ENCODE measurements around the gene SMC3.
A peak's percentile ranks its signal among the peaks of the same experiment; 100 is the strongest.
"Not testable (repeated sequence)": the region's sequence is repeated elsewhere in the genome, so short reads cannot be mapped to it uniquely, and the experiment has no call there.

The SMC3 gene

DNA sequence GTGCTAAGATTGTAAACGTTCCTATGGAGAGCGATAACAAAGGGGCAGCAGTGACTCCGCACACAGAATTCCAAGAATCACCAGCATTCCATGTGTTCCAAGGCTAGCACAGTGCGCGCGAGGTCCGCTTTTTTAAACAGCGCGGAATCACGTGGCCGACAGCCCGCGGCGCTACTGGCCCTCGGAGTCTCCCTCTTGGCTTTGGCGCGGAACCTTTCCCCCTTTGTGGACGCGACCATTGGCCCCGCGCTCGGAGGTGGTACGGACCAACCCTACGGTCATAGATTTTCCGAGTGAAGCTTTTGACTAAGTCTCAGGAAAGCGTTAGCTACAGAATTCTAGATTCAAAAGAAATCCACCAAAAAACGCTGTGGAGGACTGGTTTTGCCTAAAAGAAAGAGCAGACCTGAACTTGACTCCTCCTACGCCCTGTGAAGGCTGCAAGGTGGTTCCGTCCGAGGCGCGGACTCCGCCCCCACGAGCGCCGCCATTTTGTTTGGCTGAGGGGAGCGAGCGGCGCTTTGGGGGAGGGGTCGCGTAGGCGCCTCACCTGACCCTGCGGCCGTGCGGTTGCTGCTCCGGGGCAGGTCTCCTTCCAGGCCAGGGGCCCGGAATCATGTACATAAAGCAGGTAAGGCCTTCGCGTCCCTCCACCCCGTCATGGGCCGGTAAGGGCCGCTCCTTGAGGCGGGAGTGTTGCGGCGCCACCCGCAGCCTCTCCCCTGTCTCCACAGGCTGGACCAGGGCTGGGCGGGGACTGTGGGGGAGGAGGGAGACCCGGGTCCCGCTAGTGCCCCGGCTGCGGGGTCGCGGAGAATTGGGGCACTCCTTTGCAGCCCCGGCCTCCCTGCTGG, at the start of gene SMC3:
Gene SMC3, plus strand, starts transcription at position 495 of the 854 bp plus-strand sequence. Its CDS starts 122 bp downstream, at position 617.
- peak; percentile 59 to 99 (median 93) for DNase-seq

DNA sequence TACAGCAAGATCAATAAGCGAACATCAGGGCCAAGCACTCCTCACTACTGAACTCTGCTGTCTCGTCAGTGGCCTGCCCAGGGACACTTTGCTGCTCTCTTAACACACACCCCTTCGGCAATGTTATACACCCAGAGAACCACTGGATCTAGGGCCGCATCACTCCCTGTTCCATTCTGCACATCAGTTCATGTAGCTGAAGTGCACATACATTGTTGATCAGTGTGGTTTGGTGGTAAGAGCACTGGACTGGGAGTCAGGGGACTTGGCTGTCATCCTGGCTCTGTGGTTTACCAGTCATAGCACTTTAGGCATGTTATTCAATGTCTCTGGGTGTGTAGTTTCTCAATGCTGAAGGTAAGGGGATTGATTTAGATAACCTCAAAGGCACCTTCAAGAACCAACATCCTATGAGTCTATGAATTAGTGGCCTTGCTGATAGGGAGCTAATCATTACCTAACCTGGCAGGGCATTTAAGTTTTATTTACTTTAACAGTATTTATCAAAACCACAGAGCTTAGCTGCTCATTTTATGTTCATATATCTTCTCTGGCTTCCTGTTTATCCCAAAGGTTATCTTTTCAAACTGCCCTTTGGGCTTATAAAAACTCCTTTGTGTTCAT, 45.0 kb upstream of the SMC3 start:
- DNase-seq: no peak

DNA sequence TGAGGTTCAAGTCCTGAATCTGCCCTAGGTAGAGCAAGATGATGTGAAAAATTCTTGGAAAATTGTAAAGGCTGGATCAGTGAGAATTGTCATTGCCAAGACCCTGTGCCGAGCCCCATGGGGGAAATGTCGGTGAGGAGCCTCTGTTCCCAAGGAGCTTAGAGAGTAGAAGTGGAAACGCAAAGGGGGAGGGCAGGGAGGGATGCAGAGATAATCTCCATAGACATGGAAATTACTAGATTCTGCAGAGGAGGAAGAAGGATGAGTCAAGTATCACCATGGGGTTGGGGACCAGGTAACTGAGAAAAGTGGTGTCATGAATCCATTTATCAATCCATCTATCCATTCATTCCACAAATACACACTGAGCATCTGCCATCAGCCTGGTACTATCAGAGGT, 43.8 kb upstream of the SMC3 start:
- DNase-seq: no peak

- DNase-seq: no peak
Measured at GRCh38 chr10:110524179-110524858, 43.2 kb upstream of the SMC3 start.

DNA sequence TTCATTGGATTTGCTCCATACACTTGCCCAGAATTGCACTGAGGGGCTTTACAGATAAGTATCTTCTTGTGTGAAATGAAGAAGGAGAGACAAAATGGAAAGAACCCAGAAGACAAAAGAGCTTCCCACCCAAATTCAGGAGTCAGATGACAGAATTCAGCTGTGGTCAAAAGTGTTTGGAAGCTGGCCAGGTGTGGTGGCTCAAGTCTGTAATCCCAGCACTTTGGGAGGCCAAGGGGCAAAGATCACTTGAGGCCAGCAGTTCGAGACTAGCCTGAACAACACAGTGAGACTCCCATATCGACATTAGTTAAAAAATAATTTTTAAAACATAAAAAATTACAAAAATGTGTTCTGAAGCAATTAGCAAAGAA, 42.6 kb upstream of the SMC3 start:
- no peak for DNase-seq

GRCh38 chr10:110525349-110526260, 41.9 kb upstream of the SMC3 start:
- DNase-seq: no peak

DNA sequence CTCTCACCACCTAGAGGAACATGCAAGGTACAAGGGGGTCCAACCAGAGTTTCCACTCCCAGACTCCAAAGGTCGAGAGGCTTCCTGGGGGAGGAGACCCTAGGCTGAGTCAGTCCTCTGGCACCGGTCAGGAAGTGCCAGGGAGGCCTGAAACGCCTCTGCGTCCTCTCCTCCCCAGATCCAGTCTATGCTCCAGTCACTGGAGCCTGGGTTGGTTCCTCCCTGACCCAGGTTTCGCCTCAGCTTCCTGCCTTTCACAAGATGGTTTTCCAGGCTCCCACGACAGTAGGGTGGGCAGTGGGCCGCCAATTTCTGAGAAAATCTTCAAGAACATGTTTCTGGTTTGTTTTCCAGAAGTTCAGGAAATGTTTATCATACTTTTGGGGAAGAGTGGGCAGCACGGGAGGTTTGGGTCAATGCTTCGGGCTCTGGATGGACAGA, 39.7 kb upstream of the SMC3 start:
- no peak for DNase-seq

GRCh38 chr10:110528224-110528996, 39.1 kb upstream of the SMC3 start:
- DNase-seq: no peak

DNA sequence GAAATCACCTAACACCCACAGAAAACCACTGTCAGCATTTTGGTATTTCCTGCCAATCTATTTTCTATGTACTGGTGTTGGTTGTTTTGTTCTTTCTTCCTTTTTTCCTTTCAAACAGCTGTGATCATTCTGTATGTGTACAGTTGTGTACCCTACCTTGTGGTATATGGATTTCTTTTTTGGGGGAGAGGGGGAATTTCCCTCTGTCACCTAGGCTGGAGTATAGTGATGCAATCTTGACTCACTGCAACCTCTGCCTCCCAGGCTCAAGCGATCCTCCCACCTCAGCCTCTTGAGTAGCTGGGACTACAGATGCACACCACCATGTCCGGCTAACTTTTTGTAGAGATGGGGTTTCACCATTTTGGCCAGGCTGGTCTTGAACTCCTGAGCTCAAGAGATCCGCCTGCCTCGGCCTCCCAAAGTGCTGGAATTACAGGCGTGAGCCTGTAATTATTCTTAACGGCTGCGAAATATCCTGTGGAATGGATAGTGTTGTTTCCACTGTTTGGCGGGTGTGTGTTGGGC, 38.4 kb upstream of the SMC3 start:
- not testable (repeated sequence) for DNase-seq

- DNase-seq: no peak
Measured at GRCh38 chr10:110529596-110530011, 37.9 kb upstream of the SMC3 start.

DNA sequence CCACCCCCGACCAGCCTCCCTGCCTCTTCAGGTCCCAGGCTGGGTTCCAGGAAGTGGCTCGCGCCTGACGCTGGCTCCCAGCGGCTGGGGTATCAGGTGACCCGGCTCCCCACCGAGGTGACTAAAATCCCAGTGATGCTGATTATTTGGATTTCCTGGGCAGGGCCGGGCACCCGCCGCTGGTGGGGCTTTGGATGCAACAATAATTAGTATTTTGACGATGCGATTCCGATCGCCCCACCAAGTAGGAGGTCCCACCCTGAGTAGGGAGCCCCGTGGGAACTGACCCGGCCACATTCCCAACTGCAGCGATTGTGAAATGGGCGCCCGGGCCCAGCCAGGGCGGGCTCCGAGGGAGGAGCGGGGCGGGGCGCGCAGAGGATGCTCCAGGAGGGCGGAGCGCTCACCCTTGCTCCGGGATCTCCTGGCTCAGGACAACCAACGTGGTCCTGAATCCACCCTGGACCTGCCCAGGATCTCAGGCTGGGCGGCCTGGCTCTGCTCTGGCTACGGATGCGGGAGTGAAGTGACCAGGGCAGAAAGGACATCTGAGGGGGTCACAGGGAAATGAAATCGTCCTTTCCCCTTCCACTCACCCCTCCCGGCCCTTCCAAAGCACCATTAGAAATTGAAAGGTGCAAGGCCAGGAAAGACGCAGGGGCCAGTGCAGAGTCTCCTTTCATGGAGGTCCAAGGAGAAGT, 37.2 kb upstream of the SMC3 start:
- DNase-seq: peak in 1 of 14 donors; percentile 57

GRCh38 chr10:110531687-110532086, 35.8 kb upstream of the SMC3 start:
- DNase-seq: no peak

DNA sequence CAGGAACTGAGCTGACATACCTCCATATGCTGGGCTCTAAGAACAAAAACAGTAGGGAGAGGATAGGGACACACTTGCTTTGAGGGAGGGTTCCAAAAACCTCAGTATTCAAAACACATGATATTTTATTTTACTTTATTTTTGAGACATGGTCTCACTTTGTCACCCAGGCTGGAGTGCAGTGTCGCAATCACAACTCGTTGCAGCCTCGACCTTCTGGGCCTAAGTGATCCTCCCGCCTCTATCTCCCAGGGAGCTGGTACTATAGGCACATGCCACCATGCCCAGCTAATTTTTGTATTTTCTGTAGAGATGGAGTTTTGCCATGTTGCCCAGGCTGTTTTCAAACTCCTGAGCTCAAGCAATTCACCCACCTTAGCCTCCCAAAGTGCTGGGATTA, 34.9 kb upstream of the SMC3 start:
- not testable (repeated sequence) for DNase-seq

- no peak for DNase-seq
Measured at GRCh38 chr10:110533149-110533548, 34.3 kb upstream of the SMC3 start.

GRCh38 chr10:110534571-110534970, 32.9 kb upstream of the SMC3 start:
- DNase-seq: no peak

DNA sequence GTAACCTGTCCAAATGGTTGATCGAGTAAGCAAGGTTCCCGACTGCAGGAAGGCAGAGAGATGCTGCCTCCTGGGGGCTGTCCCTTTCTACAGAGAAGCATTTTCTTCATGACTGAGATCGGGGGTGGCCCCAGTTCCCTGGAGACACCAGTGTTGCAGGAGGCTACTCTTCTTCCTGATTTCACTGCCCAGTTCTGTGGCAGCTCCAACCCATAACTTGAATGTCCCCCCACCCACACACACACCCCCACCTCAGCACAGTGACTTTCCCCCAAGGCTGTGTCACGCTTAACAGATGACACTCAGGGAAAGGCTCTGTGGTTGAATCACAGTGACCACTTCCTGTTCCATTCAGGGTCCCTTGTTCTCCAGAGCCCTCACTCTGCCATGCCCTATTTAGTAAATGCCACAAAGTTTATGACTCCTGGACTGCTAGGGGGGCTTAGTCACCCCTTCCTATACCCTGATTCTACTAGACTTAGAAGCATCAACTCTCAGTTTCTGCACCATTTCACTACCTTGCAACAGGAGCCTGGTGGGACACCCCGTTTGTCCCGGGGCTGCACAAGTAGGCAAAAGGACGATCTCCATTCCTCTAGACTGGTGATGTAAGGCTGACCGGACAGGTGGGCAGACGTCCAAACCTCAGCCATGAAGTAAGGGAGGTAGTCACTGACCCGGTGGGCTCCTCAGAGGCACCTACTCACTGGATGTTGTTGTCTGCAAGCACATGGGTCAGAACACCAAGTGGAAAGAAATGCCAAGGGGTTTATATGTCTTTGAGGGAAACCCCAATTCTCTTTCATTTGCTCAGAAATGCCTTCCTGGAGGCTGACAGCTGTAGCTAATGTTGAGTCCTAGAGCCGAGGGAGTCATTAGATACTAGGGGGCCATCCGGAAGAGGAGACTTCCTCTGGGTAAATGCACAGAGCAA, 31.3 kb upstream of the SMC3 start:
- peak in 1 of 14 donors; percentile 9 for DNase-seq

GRCh38 chr10:110539091-110539490, 28.4 kb upstream of the SMC3 start:
- DNase-seq: no peak

- DNase-seq: no peak
Measured at GRCh38 chr10:110540031-110540430, 27.5 kb upstream of the SMC3 start.

DNA sequence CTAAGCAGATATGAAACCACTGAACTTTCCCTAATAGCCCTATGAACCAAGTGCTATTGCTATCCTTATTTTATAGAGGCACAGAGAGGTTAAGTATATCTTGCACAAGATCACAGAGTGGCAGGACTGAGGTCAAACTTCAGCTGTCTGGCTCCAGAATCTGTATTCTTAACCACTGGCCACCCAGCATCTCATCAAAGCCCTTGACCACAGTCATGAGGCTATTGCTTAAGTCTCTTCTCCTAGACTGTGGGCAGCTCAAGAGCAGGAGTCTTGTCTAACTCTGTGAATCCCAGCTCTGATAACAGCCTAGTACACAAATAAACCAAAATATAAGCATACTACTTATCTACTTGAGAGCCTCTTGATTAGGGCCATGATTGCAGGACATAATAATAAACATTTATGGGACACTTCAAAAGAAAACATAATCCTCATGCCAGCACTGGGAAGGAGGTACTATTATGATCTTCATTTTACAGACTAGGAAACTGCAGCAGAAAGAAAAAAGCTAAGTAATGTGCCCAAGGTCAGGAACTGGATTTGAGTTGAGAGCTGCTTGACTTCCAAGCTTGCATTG, 22.4 kb upstream of the SMC3 start:
- DNase-seq: no peak

Measured in C1 segment of cervical spinal cord (tissue), 14 donors.